GM21515 (cell line): ENCODE results near the gene AKAP6.
"Not testable (repeated sequence)": the region's sequence is repeated elsewhere in the genome, so short reads cannot be mapped to it uniquely, and the experiment has no call there.

Experiments
- ATAC-seq: cut with Tn5 transposase; IDR thresholded peaks from one replicate; pipeline ENCODE4 v1.9.1; 2021; ENCODE audit not compliant: unreplicated experiment

AKAP6 gene

GRCh38 chr14:32438517-32438916, 109.4 kb downstream of the AKAP6 start:
- ATAC-seq = no peak

- no peak for ATAC-seq
Measured at GRCh38 chr14:32443890-32444661, 115.0 kb downstream of the AKAP6 start.

- no peak for ATAC-seq
Measured at GRCh38 chr14:32447371-32447770, 118.3 kb downstream of the AKAP6 start.

- no peak for ATAC-seq
Measured at GRCh38 chr14:32449648-32450047, 120.5 kb downstream of the AKAP6 start.

GRCh38 chr14:32450919-32451675, 122.0 kb downstream of the AKAP6 start:
- ATAC-seq = no peak

GRCh38 chr14:32453857-32454810, 125.0 kb downstream of the AKAP6 start:
- no peak for ATAC-seq

- no peak for ATAC-seq
Measured at GRCh38 chr14:32457213-32457920, 128.3 kb downstream of the AKAP6 start.

- ATAC-seq = no peak
Measured at GRCh38 chr14:32458720-32459119, 129.6 kb downstream of the AKAP6 start.

- no peak for ATAC-seq
Measured at GRCh38 chr14:32460267-32460666, 131.2 kb downstream of the AKAP6 start.

- ATAC-seq = not testable (repeated sequence)
Measured at GRCh38 chr14:32462553-32462952, 133.5 kb downstream of the AKAP6 start.

GRCh38 chr14:32468955-32469354, 139.9 kb downstream of the AKAP6 start:
- ATAC-seq = no peak

- no peak for ATAC-seq
Measured at GRCh38 chr14:32469388-32470160, 140.5 kb downstream of the AKAP6 start.

GRCh38 chr14:32470161-32470715, 141.1 kb downstream of the AKAP6 start:
- no peak for ATAC-seq

- no peak for ATAC-seq
Measured at GRCh38 chr14:32471181-32471580, 142.1 kb downstream of the AKAP6 start.

- ATAC-seq = no peak
Measured at GRCh38 chr14:32472076-32472475, 143.0 kb downstream of the AKAP6 start.

- no peak for ATAC-seq
Measured at GRCh38 chr14:32472512-32473463, 143.7 kb downstream of the AKAP6 start.

- ATAC-seq = no peak
Measured at GRCh38 chr14:32473464-32473855, 144.4 kb downstream of the AKAP6 start.

GRCh38 chr14:32474478-32475195, 145.5 kb downstream of the AKAP6 start:
- no peak for ATAC-seq
